NCI-H2227 (cell line): ENCODE measurements around the gene RPUSD1.
"Not testable (repeated sequence)": the region's sequence is repeated elsewhere in the genome, so short reads cannot be mapped to it uniquely, and the experiment has no call there.

Experiments
- DNase-seq: peaks from one replicate; lab custom pipeline; 2025; ENCODE audit not compliant: unreplicated experiment; lab: John Stamatoyannopoulos, UW

Gene RPUSD1

GRCh38 chr16:785563-786535 lies 2.3 kb downstream of the RPUSD1 start:
- DNase-seq: no peak

- no peak for DNase-seq
These were observed 3.8 kb downstream of the RPUSD1 start for GRCh38 chr16:784431-784830.

DNA sequence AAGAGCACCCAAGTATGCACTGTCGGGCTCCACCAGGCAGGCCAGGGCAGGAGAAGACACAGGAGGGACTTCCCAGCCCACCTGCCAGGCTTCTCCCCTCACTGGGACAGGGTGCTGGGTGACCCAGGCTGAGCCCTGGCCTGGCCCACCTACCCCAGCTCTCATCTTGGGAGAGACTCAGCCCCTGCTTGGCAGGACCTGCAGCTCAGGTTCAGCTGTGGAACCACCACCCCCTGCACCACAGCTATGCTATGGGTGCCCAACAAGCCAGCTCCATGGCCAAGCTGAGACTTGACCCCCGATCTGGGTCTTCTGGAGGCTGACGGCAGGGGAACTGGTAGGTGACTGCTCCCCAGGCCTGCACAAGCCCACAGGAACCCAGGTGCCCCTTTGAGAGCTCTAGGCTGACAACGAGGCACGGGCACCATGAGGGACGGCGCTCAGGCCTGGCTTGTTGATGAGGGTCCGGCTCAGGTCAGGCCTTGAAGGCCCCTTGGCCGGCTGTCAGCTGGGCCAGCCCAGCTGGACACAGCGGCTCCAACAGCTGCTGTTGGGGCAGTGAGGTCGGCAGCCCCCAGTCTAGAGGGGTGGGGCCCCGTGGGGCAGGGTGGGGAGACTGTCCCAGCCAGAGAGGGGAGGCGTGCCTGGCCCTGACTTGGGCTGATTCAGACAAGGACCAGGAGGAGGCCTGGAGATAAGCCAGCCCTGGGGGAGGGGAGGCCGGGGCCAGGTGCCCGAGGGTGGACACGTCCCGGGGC lies 4.6 kb downstream of the RPUSD1 start:
- DNase-seq: no peak

DNA sequence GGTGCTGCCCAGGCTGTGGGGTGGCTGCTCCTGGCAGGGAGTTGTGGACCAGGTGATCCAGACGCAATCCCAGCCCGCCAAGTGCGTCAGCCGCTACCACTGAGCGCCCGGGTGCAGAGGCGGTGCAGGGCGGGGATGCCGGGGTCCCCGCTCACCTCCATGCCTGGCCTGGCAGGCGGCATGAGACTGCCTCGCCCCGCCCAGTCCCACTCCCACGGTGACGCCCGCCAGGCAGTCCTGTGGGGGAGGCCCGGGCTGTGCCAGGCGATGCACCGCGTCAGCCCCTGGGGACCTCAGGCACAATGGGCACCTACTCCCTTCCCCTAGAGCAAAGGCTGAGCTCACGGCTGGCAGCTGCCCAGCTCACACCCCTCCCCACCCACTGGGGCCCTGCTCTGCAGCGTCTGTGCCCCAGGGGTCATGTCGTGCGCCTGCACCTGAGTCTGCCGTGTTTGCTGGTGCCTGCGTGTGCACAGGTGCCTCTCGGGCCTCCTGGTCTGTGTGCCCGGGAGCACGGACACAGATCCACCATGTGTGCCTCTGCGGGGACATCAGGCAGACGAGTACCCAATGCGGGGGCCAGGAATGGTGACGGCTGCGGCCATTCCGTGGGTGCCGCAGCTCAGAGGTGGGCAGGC lies 5.3 kb downstream of the RPUSD1 start:
- DNase-seq: no peak

DNA sequence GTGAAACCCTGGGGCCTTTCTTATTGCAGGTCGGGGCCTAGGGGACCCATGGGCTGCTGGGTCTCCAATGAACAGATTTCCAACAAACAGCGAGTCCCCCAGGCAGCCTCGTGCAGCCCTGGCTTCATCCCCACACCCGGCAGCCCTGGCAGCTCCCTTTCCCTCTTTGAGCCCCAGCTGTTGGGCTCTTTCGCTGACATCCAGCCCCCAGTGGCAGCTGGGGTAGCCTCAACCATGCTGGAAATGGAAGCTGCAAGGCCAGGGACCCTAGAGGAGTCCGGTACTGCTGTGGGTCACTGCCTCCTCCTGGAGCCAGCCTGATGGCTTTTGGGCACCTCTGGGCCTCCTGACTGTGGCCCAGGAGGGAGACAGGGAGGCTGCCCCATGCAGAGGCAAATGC lies 5.9 kb downstream of the RPUSD1 start:
- DNase-seq: no peak

- DNase-seq: no peak
These were observed 6.7 kb downstream of the RPUSD1 start for GRCh38 chr16:781346-782010.

DNA sequence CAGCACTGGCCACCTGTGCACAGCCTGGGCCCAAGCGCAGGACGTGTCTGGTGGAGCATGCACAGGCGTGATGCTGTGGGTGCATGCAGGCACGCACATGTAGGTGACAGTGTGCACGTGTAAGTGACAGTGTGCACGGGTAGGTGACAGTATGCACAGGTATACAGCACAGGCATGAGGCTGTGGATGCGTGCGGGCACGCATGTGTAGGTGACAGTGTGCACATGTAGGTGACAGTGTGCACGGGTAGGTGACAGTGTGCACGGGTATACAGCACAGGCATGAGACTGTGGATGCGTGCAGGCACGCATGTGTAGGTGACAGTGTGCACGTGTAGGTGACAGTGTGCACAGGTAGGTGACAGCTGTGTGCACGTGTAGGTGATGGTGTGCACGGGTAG lies 7.9 kb downstream of the RPUSD1 start:
- DNase-seq: no peak

DNA sequence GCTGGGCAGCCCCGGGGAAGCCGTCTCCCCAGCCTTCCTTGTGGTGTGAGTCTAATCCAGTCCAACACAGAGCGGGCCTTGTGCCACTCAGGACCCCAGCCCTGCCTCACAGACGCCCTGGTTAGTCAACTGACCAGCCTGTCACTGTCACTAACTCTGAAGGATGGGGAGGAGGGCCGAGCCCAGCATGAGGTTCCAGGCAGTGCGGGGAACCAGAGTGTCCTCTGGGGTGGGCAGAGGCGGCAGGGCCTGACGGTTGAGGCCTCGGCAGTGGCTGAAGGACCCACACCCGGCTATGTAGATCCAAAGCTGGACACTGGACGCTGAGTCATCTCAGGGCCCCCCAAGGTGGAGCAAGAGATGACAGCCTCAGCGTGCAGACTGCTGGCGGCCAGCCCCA lies 8.6 kb downstream of the RPUSD1 start:
- DNase-seq: no peak

DNA sequence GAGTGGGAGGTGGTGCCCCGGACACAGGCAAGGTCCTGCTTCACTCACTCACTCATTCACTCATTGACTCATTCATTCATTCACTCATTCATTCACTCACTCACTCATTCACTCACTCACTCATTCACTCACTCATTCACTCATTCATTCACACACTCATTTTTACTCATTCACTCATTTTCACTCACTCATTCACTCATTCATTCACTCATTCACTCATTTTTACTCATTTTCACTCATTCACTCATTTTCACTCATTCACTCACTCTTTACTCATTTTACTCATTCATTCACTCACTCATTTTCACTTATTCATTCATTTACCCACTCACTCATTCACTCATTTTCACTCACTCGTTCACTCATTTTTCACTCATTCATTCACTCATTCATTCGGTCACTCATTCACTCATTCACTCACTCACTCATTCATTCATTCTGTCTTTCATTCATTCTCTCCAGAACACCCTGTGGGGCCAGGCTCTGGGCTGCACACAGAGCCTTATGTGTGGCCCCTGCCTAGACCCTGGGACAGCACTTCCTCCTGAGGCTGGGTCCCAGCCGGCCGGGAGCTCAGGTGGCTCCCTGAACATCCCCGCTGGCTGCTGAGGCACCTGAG lies 9.2 kb downstream of the RPUSD1 start:
- no peak for DNase-seq

GRCh38 chr16:778447-778846 lies 9.7 kb downstream of the RPUSD1 start:
- DNase-seq: no peak

DNA sequence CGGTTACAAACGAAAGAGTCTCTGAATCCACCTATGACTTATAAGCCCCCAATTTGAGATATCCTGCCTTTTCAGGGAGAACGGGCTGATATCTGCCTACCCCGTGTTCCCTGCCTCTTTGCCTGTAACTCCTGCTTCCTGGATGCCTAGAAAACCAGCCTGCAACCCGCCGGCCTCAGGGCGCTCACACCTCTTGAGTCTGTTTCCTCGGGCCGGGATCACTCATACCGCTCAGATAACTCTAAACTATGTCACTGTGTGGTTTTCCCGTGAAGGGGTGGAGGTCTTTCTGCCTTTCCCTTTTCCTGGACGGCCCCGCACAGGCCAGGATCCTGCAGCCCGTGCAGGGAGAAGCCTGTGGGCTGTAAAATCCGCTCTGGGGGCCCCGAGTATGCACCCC lies 10.4 kb downstream of the RPUSD1 start:
- DNase-seq: no peak

DNA sequence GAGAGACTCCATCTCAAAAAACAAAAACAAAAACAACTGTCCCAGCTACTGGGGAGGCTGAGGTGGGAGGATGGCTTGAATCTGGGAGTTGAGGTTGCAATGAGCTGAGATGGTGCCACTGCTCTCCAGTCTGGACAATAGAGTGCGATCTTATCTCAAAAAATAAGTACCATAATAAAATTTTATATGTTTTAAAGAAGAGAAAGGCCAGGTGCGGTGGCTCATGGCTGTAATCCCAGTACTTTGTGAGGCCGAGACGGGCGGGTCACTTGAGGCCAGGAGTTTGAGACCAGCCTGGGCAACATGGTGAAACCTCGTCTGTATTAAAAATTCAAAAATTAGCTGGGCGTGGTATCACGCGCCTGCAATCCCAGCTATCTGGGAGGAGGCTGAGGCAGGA lies 11.4 kb downstream of the RPUSD1 start:
- no peak for DNase-seq

- DNase-seq: not testable (repeated sequence)
These were observed 11.9 kb downstream of the RPUSD1 start for GRCh38 chr16:776298-776697.

GRCh38 chr16:775236-775796 lies 12.9 kb downstream of the RPUSD1 start:
- no peak for DNase-seq

DNA sequence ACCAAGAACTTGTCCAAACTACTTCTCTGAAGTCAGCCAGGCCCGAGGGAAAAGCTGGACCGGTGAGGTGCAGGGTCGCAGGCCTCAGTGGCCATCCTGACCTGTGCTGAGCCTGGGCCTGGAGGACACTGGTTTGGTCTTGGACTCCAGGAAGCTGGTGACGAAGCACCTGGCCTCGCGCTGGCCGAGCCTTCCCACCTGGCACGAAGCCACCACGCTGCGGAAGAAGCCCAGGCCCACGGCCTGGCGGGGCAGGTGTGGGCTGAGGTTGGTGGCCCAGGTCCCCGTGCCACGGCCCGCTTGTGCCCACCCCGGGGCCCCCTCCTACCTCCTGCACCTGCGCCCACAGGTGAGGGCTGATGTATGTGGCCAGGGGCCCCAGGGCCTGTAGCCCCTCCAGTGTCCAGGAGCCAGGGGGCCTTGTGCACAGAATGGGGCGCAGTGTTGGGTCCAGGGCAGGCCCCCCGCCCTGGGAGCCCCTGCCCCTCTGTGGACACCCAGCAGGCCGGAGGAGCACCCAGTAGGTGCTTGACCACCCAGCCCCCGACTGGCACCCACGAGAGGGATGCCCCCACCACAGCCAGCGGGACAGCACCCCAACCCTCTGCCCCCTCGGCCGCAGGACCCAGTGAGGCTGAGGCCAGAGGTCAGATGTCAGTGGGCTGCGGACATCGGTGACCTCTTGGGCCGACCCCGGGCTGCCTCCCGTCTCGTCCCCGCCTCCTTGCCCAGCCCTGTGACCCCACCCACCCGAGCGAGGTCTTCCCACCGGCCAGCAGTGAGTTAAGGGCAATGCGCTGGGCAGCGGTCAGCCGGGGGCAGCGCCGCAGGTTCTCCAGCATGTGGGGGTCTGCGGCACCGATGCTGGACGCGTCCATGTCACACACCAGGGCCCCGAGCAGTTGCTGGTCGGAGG lies 13.8 kb downstream of the RPUSD1 start:
- DNase-seq: no peak

- DNase-seq: no peak
These were observed 15.2 kb downstream of the RPUSD1 start for GRCh38 chr16:772959-773358.

GRCh38 chr16:770411-770810 lies 17.8 kb downstream of the RPUSD1 start:
- DNase-seq: no peak

DNA sequence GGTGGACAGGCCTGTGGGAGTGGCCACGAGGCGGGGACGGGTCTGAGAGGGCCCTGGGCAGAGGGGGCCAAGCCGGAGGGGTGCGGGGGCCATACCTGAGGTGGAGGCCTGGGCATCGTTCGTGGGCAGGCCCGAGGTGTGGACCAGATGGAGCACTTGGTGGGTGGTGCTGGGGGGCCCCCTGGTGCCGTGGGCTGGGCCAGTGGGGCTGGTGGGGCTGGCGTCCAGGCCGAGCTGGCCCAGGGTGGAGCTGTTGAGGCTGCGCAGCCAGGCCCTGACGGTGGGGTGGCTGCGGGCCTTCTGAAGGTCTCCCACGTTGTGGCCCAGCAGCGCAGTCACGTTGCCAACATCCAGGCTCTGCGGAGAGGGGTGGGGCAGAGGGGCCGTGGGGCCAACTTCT lies 18.2 kb downstream of the RPUSD1 start:
- DNase-seq: no peak

- no peak for DNase-seq
These were observed 18.9 kb downstream of the RPUSD1 start for GRCh38 chr16:769184-769784.
